Brain pericyte (primary cell): ENCODE measurements around the gene SPATA9.

Experiments
- DNase-seq: peaks from one replicate; pipeline ENCODE4 v3.0.0-alpha.2; 2012; ENCODE audit warnings: low read depth, low spot score

SPATA9 gene, protein sequence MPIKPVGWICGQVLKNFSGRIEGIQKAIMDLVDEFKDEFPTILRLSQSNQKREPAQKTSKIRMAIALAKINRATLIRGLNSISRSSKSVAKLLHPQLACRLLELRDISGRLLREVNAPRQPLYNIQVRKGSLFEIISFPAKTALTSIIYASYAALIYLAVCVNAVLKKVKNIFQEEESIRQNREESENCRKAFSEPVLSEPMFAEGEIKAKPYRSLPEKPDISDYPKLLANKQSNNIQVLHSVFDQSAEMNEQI

DNA sequence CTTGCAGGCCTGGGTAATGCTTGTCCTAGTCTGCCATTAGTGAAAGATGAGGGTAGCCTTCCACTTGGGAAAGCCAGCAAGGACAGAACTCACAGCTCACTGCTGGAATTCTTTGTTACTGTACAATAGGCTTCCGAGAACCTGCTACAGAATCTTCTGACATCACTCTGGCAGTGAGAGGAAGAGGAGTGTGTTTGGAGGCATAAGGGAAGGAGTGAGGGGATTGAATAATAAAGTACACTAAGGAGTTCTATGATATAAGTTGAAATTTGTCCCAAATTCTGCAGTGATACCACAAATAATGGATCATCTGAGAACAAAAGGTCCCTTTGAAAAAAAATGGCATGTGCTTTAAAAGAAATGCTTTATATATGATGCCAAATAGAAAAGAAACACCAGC, at the start of gene SPATA9:
SPATA9 (minus strand) TSS at position 101 of the 400 bp plus-strand sequence. CDS start 137 bp downstream, outside the sequence.
- DNase-seq = no peak

DNA sequence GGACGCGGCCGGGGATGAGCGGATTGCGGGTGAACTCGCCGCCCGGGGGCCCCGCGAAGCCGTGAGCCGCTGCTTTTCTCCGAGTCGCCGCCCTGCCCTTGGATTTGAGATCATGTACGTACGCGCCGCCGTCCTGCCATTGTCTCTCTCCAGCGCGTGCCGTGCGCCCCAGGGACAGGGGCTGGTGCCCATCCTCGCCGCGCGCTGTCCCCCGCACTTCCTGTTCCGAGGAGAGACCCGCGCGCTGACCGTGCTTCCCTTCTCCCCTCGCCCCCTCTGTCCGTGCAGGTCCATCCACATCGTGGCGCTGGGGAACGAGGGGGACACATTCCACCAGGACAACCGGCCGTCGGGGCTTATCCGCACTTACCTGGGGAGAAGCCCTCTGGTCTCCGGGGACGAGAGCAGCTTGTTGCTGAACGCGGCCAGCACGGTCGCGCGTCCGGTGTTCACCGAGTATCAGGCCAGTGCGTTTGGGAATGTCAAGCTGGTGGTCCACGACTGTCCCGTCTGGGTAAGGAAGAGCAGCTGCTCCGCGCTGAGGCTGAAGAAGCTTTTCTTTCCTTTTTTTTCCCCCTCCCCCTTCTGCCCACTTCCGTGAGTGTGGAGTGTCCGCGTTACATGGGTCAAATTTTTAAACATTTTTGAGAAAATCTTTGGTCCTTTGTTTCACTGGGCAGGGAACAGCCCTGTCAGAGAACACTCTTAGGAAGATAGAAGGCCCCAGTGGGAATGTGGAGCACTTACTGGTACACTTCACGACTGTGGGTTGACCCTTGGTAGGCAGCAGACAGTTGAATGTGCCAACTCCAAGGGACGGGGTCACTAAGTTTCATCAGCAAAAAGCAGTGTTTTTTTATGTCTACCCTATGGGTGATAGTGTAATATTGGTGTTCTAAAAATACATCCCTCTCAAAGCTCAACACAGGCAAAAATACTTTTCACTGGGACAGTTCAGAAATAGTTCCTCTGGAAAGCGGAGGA, 49.1 kb upstream of the SPATA9 start:
- peak; percentile 24 for DNase-seq

DNA sequence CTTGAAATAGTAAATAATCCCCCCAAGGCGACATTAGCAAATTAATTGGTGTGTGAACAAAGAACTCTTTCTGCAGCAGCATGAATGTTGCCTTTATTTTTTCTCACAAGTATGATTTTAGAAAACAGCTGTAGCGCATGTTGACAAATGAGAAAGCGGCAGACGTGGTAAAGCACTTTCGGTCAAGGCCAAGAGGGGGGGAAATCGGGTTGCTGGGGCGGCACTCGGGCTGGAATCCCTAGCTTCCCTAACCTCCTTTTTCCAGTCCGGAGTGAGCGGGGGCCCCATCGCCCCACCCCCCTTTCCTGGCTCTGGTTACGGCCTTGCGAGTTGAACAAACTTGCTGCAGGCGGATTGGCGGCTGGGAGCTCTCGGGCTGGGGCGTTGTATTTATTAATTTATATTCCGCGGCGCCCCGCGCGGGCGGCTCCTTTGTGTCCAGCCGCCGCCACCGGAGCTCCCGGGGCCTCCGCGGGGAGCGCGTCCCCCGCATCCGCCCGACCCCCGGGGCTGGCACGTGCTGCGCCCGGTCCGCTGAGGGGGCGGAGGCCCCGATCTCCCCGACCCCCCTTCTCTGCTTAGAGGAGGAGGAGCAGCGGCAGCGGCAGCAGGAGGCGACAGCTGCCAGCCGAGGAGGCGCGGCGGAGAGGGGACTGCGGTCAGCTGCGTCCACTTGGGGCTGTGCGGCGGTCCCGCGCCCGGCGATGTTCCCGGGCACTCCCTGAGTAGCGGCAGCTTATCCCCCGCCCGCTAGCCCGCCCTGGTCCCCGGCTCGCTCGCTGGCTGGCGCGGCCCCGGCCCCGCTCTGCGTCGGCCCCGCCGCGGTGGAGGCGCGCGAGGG, 48.2 kb upstream of the SPATA9 start, which contains the start of gene RHOBTB3:
RHOBTB3 (plus strand) TSS at position 607 of the 841 bp plus-strand sequence. CDS start 347 bp downstream, outside the sequence.
- peak; percentile 58 for DNase-seq

DNA sequence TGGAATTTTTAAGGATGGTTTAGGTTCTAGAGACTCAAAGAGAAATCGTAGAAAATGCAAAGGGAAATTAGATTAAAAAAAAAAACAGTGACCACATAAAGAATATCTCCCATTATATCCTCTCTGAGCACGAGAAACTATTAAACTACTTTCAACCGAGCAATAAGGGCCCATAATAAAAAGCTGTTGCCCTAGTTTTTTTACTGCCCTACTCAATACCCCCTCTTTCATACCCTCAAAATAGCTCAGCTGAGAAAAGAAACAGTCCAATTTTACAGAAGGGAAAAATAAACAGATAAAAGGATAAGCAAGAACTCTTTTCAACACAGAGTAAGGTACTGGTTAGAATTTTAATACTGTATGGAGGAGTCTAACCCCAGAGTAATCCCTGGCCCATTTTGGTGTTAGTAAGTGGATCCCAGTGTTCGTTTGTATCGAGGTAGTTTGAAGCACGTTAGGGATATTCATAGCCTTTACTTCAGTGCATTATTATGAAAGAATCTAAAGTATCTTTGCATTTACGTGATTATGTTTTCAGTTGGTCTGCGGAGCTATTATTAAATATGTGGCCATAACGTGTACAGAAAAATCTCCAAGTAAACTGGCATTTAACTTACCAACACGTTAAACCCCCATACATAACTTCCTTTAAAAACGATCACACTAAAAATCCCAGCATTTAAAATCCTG, 47.4 kb upstream of the SPATA9 start:
- no peak for DNase-seq

DNA sequence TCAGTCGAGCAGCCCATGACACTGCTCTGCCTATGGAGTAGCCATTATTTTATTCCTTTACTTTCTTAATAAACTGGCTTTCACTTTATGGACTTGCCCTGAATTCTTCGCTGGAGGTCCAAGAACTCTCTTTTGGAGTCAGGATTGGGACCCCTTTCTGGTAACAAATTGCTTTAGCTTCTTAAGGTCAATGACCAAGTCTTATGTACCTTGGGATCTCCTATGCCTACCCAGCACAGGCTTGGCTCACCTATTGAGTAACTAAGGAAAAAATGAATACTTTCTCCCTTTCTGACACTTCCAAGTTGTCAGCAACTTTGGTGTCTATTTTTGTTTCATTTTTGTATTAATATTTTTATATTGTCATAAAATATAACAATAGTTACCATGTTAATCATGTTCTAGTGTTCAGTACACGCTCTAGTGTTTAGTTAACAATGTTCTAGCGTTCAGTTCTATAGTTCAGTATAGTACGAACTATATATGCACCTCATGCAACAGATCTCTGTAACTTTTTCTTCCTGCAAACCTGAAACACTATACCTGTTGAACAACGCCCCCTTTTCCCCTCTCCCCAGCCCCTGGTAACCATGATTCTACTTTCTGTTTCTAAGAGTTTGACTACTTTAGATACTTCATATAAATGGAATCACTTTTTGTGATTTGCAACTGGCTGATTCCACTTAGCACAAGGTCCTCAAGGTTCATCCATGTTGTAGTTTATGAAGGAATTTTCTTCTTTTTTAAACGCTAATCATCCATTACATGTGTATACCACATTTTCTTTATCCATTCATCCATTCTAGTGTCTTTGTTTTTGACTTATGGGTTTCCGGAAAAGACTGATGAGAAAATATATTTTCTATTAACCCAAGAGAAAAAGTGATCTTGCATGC, 46.6 kb upstream of the SPATA9 start:
- no peak for DNase-seq

DNA sequence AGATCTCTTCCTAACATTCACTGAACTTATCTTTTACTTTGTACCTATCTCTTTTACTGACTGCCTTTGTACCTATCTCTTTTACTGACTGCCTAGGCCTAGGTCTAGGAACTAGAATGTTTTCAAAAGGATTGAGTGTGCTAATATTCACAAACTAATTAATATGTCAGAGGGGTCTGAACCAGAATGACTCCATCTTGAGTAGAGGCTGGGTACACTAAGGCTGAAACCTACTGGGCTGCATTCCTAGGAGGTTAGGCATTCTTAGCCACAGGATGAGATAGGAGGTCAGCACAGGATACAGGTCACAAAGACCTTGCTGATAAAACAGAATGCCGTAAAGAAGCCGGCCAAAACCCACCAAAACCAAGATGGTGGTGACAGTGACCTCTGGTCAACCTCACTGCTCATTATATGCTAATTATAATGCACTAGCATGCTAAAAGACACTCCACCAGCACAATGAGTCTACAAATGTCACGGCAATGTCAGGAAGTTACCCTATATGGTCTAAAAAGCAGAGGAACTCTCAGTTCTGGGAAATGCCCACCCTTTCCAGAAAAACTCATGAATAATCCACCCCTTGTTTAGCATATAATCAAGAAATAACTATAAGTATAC, 45.8 kb upstream of the SPATA9 start:
- DNase-seq = no peak

DNA sequence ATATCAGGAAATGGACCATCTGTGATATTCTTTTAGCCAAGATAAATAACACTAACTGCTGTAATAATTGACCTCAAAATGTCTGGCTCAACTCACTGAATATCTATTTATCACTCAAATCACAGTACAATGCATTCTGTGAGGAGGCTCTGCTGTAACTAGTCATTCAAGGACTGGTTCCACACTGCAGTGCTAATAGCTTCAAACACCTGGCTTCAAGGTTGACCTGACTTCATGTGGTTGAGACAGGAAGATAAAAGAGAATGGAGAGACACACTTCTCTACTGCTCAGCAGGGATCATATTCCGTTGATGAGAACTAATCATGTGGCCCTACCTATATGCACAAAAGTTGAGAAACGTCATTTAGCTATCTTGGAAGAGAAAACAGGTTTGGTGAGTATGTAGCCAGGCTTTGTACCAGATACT, 45.0 kb upstream of the SPATA9 start:
- DNase-seq = no peak

DNA sequence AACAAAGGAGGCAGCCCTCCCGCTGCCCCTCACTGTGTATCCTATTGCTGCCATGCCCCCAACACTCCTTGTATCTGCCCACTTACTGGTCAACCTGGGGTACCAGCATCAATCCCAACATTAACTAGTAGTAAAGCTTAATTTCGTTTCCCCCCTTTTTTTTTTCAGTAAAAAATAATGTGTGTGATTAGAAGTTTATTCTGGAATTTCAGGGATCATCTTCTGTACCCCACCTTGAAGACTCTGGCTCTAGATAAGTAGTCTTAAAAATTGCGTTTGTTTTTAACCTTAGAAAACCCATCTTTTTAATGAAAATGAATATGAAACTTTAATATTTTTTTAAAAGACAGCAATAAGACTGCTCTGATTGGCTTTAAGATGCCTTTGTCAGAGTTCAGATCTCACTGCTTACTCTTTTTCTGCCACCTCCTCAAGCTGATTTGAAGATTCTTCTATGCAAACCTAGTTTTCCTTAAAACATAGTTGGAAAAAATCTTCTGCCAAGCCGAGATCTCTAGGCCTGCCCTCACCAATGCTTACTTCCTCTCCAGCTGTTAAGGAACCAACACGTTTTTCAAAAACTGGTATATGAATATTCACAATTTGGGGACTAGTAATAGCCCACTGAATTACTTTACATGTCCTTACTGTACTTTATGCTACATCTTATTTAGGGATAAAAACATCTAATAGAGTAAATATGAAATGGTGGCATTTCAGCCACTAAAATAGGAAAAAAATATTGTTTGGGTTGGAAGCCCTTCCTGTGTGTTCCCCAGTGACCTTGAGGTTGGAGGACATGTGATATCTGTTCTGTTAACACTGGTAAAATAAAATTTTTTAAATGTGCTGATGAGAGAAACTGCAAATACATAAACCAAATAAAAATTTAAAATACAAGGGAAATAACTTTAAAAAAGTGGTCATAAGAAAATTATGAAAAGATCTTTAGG, 44.3 kb upstream of the SPATA9 start:
- no peak for DNase-seq

DNA sequence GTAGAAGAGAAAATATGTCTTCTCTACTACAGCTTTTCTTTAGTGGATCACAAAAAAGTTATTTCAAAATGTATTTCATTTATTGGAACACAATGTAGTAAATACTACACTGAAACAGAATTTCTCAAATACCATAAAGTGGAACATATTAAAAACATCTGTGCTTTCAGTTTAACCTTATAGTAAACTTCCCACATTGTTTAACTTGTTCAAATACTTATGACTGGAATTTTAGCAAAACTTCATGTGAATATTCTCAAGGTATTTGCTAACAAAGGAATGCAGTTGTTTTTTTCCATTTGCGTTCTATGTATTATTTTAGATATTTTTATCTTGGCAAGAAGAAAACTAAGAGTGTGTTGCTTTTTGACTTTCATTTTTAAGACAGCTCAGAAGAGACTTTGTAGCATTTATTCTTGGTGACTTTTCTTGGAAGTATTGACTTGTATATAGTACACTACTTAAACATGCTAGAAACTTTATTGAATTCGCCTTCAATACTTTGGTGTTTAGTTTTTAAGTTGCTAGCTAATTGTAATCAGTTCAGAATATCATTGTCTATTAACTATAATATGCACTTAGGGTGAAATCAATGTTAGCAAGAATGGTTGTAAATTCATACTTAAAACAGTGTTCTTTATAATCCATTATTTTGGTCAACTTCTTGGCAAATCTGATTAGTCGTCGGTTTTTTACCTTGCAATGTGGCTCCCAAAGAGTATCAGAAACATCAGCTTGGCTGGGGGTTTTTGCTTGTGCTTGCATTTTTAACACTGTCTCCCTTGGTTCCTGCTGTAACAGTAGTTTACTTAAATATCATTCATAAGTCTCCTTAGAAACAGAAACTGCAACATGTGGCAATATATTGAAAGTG, 43.4 kb upstream of the SPATA9 start:
- no peak for DNase-seq

DNA sequence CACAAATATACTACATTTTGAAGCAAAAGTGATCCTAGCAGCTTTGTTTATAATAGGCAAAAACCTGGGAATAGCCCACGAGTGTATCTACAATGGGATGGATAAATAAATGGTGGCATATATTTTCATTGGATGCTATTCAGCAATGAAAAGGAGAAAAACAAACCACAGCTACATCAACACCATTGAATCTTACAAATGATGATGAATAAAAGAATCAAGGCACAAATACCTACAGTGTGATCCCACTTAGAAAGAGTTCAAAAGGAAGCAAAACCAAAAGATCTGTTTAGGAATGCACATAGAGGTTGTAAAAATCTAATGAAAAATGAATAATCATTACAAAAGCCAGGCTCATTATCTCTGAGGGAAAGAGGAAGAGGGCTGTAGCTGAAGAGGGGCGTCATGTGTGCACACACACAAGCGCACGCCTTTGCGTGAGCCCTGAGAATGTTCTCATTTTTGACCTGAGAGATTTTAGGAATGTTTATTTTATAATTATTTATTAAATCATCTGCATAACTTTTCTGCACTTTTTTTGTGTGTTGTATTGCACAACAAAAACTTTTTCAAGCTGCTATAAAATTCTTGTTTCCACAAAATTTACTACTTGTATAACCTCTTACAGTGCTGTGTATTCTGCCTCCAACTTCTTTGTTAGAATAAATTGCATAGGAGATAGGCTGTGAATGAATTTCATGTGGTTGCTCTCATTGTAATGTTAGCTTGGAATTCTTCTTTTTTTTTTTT, 42.5 kb upstream of the SPATA9 start:
- peak; percentile 32 for DNase-seq

DNA sequence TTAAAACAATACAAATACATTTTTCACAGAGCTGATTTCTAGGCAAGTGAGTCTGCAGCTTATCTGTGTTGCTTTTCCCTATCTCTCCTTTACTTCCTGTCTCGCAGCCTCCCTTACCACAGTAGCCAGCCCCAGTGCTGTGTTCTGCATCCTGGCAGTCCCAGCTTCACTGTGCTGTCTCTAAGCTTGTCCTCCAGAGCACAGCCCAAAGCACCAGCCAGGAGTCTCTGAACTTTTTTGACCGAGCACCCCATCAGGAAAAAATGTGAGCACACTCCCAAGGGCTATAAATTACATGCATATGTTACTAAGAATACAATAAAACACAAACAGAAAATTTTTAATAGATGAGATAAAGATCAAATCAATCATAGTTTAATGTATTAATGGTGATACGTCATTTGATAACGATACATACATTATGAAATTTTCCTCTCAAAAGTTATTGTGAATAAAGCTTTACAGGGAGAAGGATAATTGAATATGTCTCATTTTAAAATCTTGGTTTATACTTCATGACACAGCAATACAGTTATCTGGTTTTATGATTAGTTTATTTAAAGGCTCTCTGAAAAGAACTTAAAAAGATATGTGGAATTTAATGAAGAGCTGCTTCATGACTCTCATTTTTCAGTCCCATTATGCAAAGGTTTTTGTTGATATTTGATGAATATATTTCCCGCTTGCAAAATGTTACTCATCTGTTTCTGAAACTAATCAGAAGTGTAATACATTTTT, 41.0 kb upstream of the SPATA9 start:
- no peak for DNase-seq

DNA sequence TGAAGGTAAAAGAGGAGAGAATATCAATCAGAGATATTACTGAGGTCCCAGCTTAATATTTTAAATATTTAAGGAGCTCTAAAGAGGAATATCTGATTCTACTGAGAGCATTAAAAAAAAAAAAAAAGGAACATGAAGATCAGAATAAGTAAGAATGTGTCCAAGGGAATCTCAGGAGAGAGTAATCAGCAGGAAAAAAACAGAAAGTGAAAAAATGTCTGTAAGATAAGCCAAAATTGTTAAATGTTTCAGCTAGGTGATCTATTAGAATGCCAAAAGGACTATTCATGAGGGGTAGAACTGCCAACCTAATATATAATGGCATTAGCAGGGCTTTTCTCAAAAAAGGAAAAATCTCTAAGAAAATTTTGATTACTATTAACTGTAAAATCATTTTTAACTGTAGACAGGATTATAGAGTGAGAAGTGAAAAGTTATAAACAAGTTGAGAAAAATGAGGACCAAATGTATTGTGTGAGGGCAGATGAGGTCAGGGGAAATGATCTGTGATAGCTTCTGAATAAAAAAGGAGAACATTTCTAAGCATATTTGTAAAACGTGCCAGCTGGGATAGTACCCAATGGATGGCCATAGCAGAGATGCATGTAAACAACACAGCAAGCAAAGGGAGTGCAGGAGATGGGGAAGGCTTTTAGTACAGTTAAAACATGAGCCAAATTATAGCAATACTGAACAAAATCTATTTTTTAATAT, 38.9 kb upstream of the SPATA9 start:
- no peak for DNase-seq

DNA sequence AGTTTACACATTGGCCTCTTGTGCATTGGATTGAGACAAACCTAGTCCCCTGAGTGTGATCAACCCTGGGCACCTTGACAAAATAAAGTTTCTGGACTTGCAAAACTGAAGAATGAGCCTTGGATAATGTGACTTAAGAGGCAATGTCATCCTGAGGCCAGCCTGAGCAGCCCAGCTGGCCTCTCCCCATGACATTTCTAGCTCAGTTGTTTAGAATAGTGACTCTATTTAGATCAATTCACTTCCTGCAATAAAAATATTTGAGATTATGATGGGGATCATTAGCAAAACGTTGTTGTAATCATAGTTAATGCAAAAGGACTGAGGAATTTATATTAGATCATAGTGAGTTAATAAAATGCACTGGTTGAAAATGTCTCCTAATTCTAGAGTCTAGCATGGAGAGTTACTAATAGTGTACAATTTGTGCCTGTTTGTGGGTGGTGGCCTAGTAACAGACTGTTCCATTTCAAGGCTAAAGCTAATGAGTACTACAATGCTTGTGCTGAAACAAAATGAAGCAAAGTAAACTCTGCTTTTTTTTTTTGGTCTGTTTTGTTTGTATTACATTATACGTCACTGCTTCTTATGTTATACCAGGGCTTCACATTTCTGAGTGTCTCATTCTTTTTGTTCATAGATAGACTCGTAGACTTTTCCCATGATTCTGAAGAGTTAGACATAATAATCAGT, 37.4 kb upstream of the SPATA9 start:
- DNase-seq = no peak

DNA sequence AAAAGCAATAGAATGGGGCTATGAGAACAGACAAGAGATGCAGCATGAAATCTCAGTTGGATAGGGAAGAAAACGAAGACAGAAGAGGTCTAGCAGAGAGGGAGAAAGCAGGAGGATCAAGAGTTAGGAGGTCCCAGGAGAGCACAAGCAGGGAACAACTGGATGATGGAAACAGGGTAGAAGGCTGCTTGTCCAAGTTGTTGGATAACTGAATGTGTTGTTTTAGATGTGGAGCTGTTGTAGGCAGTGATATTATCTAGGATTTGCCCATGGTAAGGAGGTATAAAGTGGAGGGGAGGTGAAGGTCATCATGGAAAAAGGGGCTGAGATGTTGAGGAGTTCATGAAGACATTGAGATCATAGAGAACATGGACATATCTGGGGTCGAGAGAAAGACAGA, 35.9 kb upstream of the SPATA9 start:
- no peak for DNase-seq

DNA sequence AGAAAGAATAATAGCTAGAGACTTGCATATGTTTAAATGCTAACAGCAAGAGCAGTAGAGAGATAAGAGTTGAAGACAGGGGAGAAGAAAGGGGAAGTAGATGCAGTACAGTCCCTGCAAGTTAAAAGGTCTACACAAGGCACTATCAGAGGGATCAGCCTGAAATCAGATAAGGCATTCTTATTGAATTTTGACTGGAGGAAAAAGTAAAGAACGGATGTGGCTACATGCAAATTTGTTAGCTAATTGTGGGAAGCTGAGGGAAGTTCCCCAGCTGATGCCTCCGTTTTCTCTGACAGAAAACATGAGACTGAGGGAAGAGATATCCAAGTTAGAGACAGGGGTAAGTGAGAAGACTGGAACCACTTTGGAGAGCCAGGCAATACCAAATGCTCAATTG, 35.4 kb upstream of the SPATA9 start:
- no peak for DNase-seq
